ENCODE data around the gene CTF1. TPM values are rescaled to one million over a fixed set of nuclear protein-coding genes. Genes with fewer than 3 reads are reported as not detected.

Gene CTF1
- total and polyA plus RNA-seq, 2 donors: 0.38 to 3.8 TPM

DNA sequence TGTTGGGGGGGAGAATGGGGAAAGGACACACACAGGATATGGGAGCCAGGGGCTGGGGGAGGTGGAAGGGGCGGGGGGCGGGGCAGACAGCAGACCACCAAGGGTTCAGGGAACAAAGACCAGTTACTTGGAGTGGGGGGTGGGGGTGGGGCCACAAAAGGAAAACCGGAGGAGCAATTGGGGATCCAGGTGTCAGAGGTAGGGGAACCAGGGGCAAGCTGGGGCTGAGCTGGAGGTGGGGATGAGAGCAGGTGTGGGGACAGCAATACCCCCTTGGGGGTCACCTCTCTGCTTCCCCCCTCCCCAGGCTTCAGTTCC is 51.1 kb downstream of the CTF1 start:
- no peaks in the 10 kb centered on the region for H3K27me3 ChIP-seq (ENCODE audit: control insufficient read depth in 2 of 2, insufficient read depth in 1 of 2, low read length in 1 of 2)
- H3K9me3 ChIP-seq (ENCODE audit: control insufficient read depth in 2 of 2, insufficient read depth in 1 of 2, low read length in 1 of 2): no peaks in the 10 kb centered on the region
- peak overlapping the region in 1 of 2 donors; percentile 66 for H3K27ac ChIP-seq (ENCODE audit: low read depth in 1 of 2, low read length in 1 of 2)
- DNase-seq (ENCODE audit: low read depth in 6 of 9, low spot score in 9 of 9): no peak
- 91% methylated on average over 3 of the region's 3 CpGs for WGBS
- peaks cover 16 to 23% of the 10 kb centered on the region in 2 donors for H3K36me3 ChIP-seq (ENCODE audit: control insufficient read depth in 2 of 2, insufficient read depth in 2 of 2, low read length in 1 of 2)
- H3K4me1 ChIP-seq (ENCODE audit: control insufficient read depth in 2 of 2, insufficient read depth in 2 of 2, low read length in 2 of 2): peaks cover 12 to 36% of the 10 kb centered on the region in 2 donors
- H3K4me3 ChIP-seq (ENCODE audit: low read length in 2 of 2): no peak overlapping the region

DNA sequence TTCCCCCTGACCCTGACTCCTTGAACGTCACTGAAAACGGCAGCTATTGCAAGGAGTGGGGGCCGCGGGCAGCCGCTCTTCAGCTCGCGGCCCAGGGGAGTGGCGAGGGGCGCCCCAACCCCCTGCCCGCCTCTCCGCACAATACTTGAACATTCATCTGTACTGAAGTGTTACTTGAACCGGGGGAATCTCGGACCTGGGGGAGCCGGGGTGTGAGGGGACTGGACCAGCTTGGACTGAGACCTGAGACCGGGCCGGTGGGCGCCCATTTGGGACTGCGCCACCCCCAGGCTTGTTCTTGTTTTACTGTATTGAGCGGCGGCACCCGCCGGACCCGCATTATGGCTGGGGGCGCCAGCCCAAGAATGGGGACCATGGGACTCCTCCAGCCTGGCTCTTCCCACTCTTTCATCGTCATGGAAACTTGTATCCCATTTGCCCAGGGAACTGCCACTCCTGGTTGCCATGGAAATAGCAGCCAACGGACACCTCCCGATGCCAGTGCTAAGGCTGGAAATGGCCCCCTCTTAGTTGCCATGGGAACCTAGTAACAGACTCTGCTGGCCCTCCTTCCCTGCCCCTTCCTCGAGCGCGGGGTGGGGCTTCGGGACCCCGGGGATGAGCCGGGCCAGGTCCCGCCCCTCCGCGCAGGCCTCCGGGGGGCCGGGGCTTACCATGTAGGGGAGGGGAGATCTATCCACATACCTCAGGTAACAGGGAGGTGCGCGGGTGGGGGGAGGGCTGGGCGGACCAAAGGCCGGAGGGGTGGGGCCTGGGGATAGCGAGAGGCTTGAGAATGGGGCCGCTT is 51.6 kb downstream of the CTF1 start:
- WGBS: 56% methylated on average over 44 of the region's 44 CpGs
- peaks cover 12 to 32% of the 10 kb centered on the region in 2 donors for H3K4me1 ChIP-seq (ENCODE audit: control insufficient read depth in 2 of 2, insufficient read depth in 2 of 2, low read length in 2 of 2)
- peak in 2 of 9 donors; percentile 42 to 67 for DNase-seq (ENCODE audit: low read depth in 6 of 9, low spot score in 9 of 9)

DNA sequence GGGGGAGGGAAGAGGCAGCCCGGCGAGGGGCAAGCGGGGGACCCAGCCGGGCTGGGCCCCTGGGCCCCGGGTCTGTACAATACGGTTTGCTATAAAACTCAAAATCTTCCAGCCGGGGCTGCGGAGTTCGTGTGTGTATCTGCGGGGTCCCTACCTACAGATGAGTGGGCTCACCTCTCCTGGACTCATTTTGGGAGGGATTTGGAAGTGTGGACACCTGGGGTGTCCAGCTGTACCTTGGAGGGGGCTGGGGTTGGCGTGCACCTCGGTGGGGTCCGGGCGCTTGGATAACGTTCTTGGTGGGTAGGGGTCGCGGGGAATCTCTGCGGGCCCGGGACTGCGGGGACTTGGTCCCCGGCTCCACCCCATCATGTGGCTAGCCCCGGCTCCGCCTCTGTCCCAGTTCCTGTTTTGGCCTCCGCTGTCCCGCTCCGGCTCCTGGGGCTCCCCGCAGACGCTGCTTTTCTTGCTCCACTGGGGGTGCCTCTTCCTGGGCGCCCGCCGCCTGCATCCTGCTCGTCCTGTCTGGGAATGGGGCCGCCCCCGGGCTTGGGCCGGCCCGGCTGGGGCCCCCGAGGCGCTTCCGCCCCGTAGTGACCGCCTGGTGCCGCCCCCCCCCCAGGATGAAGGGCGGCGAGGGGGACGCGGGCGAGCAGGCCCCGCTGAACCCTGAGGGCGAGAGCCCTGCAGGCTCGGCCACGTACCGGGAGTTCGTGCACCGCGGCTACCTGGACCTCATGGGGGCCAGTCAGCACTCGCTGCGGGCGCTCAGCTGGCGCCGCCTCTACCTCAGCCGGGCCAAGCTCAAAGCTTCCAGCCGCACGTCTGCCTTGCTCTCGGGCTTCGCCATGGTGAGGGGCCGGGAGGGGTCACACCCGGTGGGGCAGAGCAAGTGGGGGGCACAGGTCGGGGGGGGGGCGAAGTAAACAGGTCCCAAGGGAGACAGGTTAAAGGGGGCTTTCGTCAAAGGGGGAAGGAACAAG is 52.5 kb downstream of the CTF1 start, which contains the start of gene ORAI3:
TSS of gene ORAI3 (plus strand) at position 402 of the 983 bp plus-strand sequence. CDS start at position 624, 222 bp downstream.
- Histone ChIP-seq H3K27ac (ENCODE audit: low read depth in 1 of 2, low read length in 1 of 2) (peak within 1 kb of the TSS; percentile 64 to 66), H3K27me3 (ENCODE audit: control insufficient read depth in 2 of 2, insufficient read depth in 1 of 2, low read length in 1 of 2) (no peaks in the 10 kb centered on the region), H3K4me1 (ENCODE audit: control insufficient read depth in 2 of 2, insufficient read depth in 2 of 2, low read length in 2 of 2) (peaks cover 12 to 41% of the 10 kb centered on the region in 2 donors), H3K36me3 (ENCODE audit: control insufficient read depth in 2 of 2, insufficient read depth in 2 of 2, low read length in 1 of 2) (peaks cover 14 to 15% of the 10 kb centered on the region in 2 donors), H3K9me3 (ENCODE audit: control insufficient read depth in 2 of 2, insufficient read depth in 1 of 2, low read length in 1 of 2) (no peaks in the 10 kb centered on the region), H3K4me3 (ENCODE audit: low read length in 2 of 2) (peak within 1 kb of the TSS; percentile 68 to 81)
- WGBS: 2% methylated on average over 70 of the region's 70 CpGs
- DNase-seq (ENCODE audit: low read depth in 6 of 9, low spot score in 9 of 9): peak in 1 of 9 donors; percentile 63

More for the DNA sequence above, 51.6 kb downstream of the CTF1 start:
- Histone ChIP-seq H3K36me3 (ENCODE audit: control insufficient read depth in 2 of 2, insufficient read depth in 2 of 2, low read length in 1 of 2) (peaks cover 16 to 18% of the 10 kb centered on the region in 2 donors), H3K27ac (ENCODE audit: low read depth in 1 of 2, low read length in 1 of 2) (peak overlapping the region; percentile 64 to 66), H3K9me3 (ENCODE audit: control insufficient read depth in 2 of 2, insufficient read depth in 1 of 2, low read length in 1 of 2) (no peaks in the 10 kb centered on the region), H3K4me3 (ENCODE audit: low read length in 2 of 2) (peak overlapping the region; percentile 68 to 81), H3K27me3 (ENCODE audit: control insufficient read depth in 2 of 2, insufficient read depth in 1 of 2, low read length in 1 of 2) (no peaks in the 10 kb centered on the region)

DNA sequence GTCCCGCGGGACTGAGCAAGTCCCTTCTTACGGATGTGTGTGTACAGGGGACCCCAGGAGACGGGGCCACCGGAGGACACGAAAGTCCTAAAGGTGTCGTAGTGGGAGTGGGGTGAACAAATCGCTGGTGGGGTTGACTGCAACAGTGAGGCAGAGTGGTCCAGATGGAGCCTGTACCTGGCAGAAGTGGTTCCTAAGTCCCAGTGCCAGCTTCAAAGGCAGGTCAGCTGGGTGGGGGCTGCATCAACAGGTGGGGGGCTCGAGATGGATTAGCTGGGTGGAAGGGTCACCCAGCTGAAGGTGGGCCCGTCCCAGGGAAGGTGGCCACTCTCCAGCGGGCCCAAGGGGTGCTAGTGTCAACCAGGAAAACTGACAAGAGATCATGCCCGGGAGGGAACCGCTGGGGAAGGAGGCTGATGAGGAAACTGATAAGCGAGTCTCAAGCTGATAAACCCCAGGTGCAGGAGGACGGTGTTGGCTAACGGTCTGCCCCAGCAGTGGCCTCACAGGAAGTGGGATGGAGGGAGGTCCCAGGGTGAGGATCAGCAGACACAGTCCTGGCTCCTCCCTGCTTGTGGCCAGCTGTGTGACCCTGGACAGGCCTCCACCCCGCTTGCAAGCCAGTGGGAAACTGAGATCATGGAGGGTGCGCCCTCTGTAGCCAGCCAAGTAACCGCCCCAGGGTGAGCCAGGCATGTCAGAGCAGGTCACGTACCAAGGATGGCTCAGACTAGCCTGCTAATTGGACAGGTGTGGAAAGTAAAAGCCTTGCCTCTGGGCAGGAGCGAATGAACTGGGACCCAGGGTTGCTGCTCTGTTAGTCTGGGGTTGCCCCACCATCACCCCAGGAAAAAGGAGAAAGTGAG is 53.5 kb downstream of the CTF1 start:
- DNase-seq (ENCODE audit: low read depth in 6 of 9, low spot score in 9 of 9): peak in 2 of 9 donors; percentile 44 to 68
- peaks cover 12 to 44% of the 10 kb centered on the region in 2 donors for H3K4me1 ChIP-seq (ENCODE audit: control insufficient read depth in 2 of 2, insufficient read depth in 2 of 2, low read length in 2 of 2)
- H3K27me3 ChIP-seq (ENCODE audit: control insufficient read depth in 2 of 2, insufficient read depth in 1 of 2, low read length in 1 of 2): no peaks in the 10 kb centered on the region
- H3K4me3 ChIP-seq (ENCODE audit: low read length in 2 of 2): peak overlapping the region; percentile 68 to 81
- H3K27ac ChIP-seq (ENCODE audit: low read depth in 1 of 2, low read length in 1 of 2): peak overlapping the region; percentile 34 to 53
- H3K9me3 ChIP-seq (ENCODE audit: control insufficient read depth in 2 of 2, insufficient read depth in 1 of 2, low read length in 1 of 2): no peaks in the 10 kb centered on the region
- 1% methylated on average over 21 of the region's 21 CpGs for WGBS
- peaks cover 5 to 8% of the 10 kb centered on the region in 2 donors for H3K36me3 ChIP-seq (ENCODE audit: control insufficient read depth in 2 of 2, insufficient read depth in 2 of 2, low read length in 1 of 2)

DNA sequence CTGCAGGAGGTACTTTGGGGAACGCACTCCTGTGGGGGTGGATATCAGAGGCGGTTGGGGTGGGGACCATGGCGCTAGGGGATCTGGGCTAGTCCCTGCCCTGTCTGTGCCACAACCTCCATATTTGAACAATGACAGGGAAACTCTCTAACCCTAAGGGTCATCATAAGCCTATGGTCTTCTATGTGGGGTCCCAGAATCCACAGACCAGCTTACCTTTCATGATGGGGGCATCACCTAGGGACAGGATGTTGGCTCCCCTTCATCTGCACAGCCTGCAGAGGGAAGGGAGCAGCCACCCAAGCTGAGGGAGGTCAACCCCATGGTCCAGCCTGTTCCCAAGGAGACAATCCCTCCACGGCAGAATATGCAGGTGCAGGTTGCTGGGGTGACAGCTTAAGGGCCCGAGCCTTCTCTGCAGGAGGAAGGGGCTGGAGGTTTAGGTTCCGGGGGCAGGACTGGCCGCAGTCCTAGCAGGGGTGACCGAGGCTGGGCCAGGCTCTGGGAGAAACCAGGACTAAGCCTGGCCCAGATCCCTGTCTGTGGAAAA is 54.2 kb downstream of the CTF1 start:
- peak overlapping the region; percentile 33 to 34 for H3K27ac ChIP-seq (ENCODE audit: low read depth in 1 of 2, low read length in 1 of 2)
- peak overlapping the region; percentile 68 to 81 for H3K4me3 ChIP-seq (ENCODE audit: low read length in 2 of 2)
- H3K4me1 ChIP-seq (ENCODE audit: control insufficient read depth in 2 of 2, insufficient read depth in 2 of 2, low read length in 2 of 2): peaks cover 12 to 44% of the 10 kb centered on the region in 2 donors
- 75% methylated on average over 8 of the region's 8 CpGs for whole genome bisulfite sequencing
- peaks cover 4 to 7% of the 10 kb centered on the region in 2 donors for H3K36me3 ChIP-seq (ENCODE audit: control insufficient read depth in 2 of 2, insufficient read depth in 2 of 2, low read length in 1 of 2)
- DNase-seq (ENCODE audit: low read depth in 6 of 9, low spot score in 9 of 9): no peak
- H3K9me3 ChIP-seq (ENCODE audit: control insufficient read depth in 2 of 2, insufficient read depth in 1 of 2, low read length in 1 of 2): no peaks in the 10 kb centered on the region
- no peaks in the 10 kb centered on the region for H3K27me3 ChIP-seq (ENCODE audit: control insufficient read depth in 2 of 2, insufficient read depth in 1 of 2, low read length in 1 of 2)

DNA sequence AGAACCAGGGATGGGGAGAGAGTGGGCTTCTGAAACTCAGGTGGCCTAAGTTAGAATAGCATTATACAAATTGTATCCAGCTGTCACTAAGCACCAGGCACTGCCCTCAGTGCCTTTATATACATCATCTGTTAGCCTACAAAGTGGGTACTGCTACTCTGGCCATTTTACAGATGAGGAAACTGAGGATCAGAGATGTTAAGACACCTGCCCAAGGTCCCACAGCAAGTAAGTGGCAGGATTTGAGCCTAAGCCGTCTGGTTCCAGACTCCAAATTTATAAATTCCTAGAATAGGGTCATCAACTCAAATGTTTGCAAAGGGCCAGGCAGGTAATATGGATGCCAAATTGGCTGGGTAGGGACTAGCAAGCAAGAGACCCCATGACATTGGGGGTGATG is 54.8 kb downstream of the CTF1 start:
- 98% methylated on average over 1 of the region's 1 CpG for WGBS
- H3K27me3 ChIP-seq (ENCODE audit: control insufficient read depth in 2 of 2, insufficient read depth in 1 of 2, low read length in 1 of 2): no peaks in the 10 kb centered on the region
- DNase-seq (ENCODE audit: low read depth in 6 of 9, low spot score in 9 of 9): no peak
- peaks cover 12 to 44% of the 10 kb centered on the region in 2 donors for H3K4me1 ChIP-seq (ENCODE audit: control insufficient read depth in 2 of 2, insufficient read depth in 2 of 2, low read length in 2 of 2)
- no peak overlapping the region for H3K27ac ChIP-seq (ENCODE audit: low read depth in 1 of 2, low read length in 1 of 2)
- H3K9me3 ChIP-seq (ENCODE audit: control insufficient read depth in 2 of 2, insufficient read depth in 1 of 2, low read length in 1 of 2): no peaks in the 10 kb centered on the region
- peaks cover 4 to 7% of the 10 kb centered on the region in 2 donors for H3K36me3 ChIP-seq (ENCODE audit: control insufficient read depth in 2 of 2, insufficient read depth in 2 of 2, low read length in 1 of 2)
- H3K4me3 ChIP-seq (ENCODE audit: low read length in 2 of 2): no peak overlapping the region

DNA sequence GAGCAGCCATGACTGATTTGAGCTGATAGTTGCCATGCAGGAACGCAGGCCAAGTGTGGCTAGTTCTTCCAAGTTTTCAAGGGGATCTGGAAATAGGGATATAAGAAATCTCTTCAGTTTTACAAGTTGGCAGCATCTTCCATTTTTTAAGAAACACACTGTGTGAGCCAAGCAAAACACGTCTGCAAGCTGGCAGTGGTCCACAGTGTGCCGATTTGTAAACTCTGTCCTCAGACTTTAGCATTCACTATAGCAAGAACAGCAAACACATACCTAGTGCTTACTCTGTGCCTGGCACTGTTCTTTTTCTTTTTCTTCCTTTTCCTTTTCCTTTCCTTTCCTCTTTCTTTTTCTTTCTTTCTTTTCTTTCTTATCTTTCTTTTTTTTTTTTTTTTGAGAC is 55.3 kb downstream of the CTF1 start:
- H3K9me3 ChIP-seq (ENCODE audit: control insufficient read depth in 2 of 2, insufficient read depth in 1 of 2, low read length in 1 of 2): no peaks in the 10 kb centered on the region

DNA sequence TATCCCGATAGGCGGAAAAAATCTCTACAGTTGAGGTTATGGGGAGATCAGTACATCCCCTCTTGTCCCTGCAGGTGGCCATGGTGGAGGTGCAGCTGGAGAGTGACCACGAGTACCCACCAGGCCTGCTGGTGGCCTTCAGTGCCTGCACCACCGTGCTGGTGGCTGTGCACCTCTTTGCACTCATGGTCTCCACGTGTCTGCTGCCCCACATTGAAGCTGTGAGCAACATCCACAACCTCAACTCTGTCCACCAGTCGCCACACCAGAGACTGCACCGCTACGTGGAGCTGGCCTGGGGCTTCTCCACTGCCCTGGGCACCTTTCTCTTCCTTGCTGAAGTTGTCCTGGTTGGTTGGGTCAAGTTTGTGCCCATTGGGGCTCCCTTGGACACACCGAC is 56.7 kb downstream of the CTF1 start:
- no peak overlapping the region for H3K27ac ChIP-seq (ENCODE audit: low read depth in 1 of 2, low read length in 1 of 2)
- H3K36me3 ChIP-seq (ENCODE audit: control insufficient read depth in 2 of 2, insufficient read depth in 2 of 2, low read length in 1 of 2): peaks cover 0 to 3% of the 10 kb centered on the region in 2 donors
- no peak overlapping the region for H3K4me3 ChIP-seq (ENCODE audit: low read length in 2 of 2)
- peaks cover 12 to 47% of the 10 kb centered on the region in 2 donors for H3K4me1 ChIP-seq (ENCODE audit: control insufficient read depth in 2 of 2, insufficient read depth in 2 of 2, low read length in 2 of 2)
- H3K27me3 ChIP-seq (ENCODE audit: control insufficient read depth in 2 of 2, insufficient read depth in 1 of 2, low read length in 1 of 2): no peaks in the 10 kb centered on the region
- WGBS: 95% methylated on average over 9 of the region's 9 CpGs
- no peak for DNase-seq (ENCODE audit: low read depth in 6 of 9, low spot score in 9 of 9)
- no peaks in the 10 kb centered on the region for H3K9me3 ChIP-seq (ENCODE audit: control insufficient read depth in 2 of 2, insufficient read depth in 1 of 2, low read length in 1 of 2)

More for the DNA sequence above, 55.3 kb downstream of the CTF1 start:
- Histone ChIP-seq H3K27me3 (ENCODE audit: control insufficient read depth in 2 of 2, insufficient read depth in 1 of 2, low read length in 1 of 2) (no peaks in the 10 kb centered on the region), H3K4me3 (ENCODE audit: low read length in 2 of 2) (no peak overlapping the region), H3K36me3 (ENCODE audit: control insufficient read depth in 2 of 2, insufficient read depth in 2 of 2, low read length in 1 of 2) (peaks cover 3 to 5% of the 10 kb centered on the region in 2 donors), H3K27ac (ENCODE audit: low read depth in 1 of 2, low read length in 1 of 2) (no peak overlapping the region), H3K4me1 (ENCODE audit: control insufficient read depth in 2 of 2, insufficient read depth in 2 of 2, low read length in 2 of 2) (peaks cover 12 to 47% of the 10 kb centered on the region in 2 donors)
- WGBS: 90% methylated on average over 3 of the region's 3 CpGs
- DNase-seq (ENCODE audit: low read depth in 6 of 9, low spot score in 9 of 9): no peak

Measured in thymus (tissue), 11 donors.